Measurements from ENCODE around the gene OOSP4A. TPM values are rescaled to one million over a fixed set of nuclear protein-coding genes. Genes with fewer than 3 reads are reported as not detected.
A peak's percentile ranks its signal among the peaks of the same experiment; 100 is the strongest.

The OOSP4A gene
- total and polyA plus RNA-seq, 2 donors (not counting 1 experiment from before 2014, with no cell fraction given), result not detected

GRCh38 chr11:59954219-59954847 lies 9.5 kb upstream of the OOSP4A start:
- no peak overlapping the region for H3K4me2 ChIP-seq (ENCODE audit: extremely low read depth, insufficient read depth, low read length)

GRCh38 chr11:59957094-59957493 lies 6.7 kb upstream of the OOSP4A start:
- TF ChIP-seq, protein P1, sequence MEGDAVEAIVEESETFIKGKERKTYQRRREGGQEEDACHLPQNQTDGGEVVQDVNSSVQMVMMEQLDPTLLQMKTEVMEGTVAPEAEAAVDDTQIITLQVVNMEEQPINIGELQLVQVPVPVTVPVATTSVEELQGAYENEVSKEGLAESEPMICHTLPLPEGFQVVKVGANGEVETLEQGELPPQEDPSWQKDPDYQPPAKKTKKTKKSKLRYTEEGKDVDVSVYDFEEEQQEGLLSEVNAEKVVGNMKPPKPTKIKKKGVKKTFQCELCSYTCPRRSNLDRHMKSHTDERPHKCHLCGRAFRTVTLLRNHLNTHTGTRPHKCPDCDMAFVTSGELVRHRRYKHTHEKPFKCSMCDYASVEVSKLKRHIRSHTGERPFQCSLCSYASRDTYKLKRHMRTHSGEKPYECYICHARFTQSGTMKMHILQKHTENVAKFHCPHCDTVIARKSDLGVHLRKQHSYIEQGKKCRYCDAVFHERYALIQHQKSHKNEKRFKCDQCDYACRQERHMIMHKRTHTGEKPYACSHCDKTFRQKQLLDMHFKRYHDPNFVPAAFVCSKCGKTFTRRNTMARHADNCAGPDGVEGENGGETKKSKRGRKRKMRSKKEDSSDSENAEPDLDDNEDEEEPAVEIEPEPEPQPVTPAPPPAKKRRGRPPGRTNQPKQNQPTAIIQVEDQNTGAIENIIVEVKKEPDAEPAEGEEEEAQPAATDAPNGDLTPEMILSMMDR (conservative IDR thresholded peaks at IDR 0.05 in 1 of 2, IDR thresholded peaks at IDR 0.05 in 1 of 2; ENCODE audit: low read depth in 1 of 2, low read length in 2 of 2), result no peak
- no peak for TF ChIP-seq EZH2 (IDR thresholded peaks at IDR 0.05; ENCODE audit: low read length, missing control alignments)
- no peak overlapping the region for H3K4me3 ChIP-seq (replicated peaks in 1 of 4; ENCODE audit: control extremely low read depth in 1 of 4, insufficient read depth in 1 of 4, low read depth in 3 of 4, low read length in 4 of 4)
- no peaks in the 10 kb centered on the region for H4K20me1 ChIP-seq (ENCODE audit: control insufficient read depth, extremely low read depth, insufficient read depth, low read length)
- no peaks in the 10 kb centered on the region for H3K36me3 ChIP-seq (ENCODE audit: control insufficient read depth, insufficient read depth, low read length)
- no peaks in the 10 kb centered on the region for H3K4me1 ChIP-seq (ENCODE audit: control insufficient read depth, extremely low read depth, insufficient read depth, low read length)
- no peak overlapping the region for H3K27ac ChIP-seq (ENCODE audit: insufficient read depth, low read length)
- H3K4me2 ChIP-seq (ENCODE audit: extremely low read depth, insufficient read depth, low read length), result no peak overlapping the region
- H3K9ac ChIP-seq (ENCODE audit: insufficient read depth, low read length), result no peak overlapping the region
- no peaks in the 10 kb centered on the region for H3K79me2 ChIP-seq (ENCODE audit: control insufficient read depth, insufficient read depth, low read length)
- no peaks in the 10 kb centered on the region for H3K27me3 ChIP-seq (ENCODE audit: control insufficient read depth, insufficient read depth, low read length)
- DNase-seq (ENCODE audit: low read depth in 2 of 2), result peak in 1 of 2 donors; percentile 1
- no peak overlapping the region for H2AFZ ChIP-seq (ENCODE audit: low read length)
- H3K9me3 ChIP-seq (ENCODE audit: control insufficient read depth, insufficient read depth, low read depth, low read length), result no peaks in the 10 kb centered on the region

More at GRCh38 chr11:59954219-59954847, 9.5 kb upstream of the OOSP4A start:
- Histone ChIP-seq H3K27ac (ENCODE audit: insufficient read depth, low read length) (no peak overlapping the region), H3K36me3 (ENCODE audit: control insufficient read depth, insufficient read depth, low read length) (no peaks in the 10 kb centered on the region), H3K4me1 (ENCODE audit: control insufficient read depth, extremely low read depth, insufficient read depth, low read length) (no peaks in the 10 kb centered on the region), H2AFZ (ENCODE audit: low read length) (no peak overlapping the region), H3K4me3 (replicated peaks in 1 of 4; ENCODE audit: control extremely low read depth in 1 of 4, insufficient read depth in 1 of 4, low read depth in 3 of 4, low read length in 4 of 4) (no peak overlapping the region), H3K79me2 (ENCODE audit: control insufficient read depth, insufficient read depth, low read length) (no peaks in the 10 kb centered on the region), H3K9ac (ENCODE audit: insufficient read depth, low read length) (no peak overlapping the region), H3K9me3 (ENCODE audit: control insufficient read depth, insufficient read depth, low read depth, low read length) (no peaks in the 10 kb centered on the region), H4K20me1 (ENCODE audit: control insufficient read depth, extremely low read depth, insufficient read depth, low read length) (no peaks in the 10 kb centered on the region), H3K27me3 (ENCODE audit: control insufficient read depth, insufficient read depth, low read length) (no peaks in the 10 kb centered on the region)
- no peak for DNase-seq (ENCODE audit: low read depth in 2 of 2)
- TF ChIP-seq, protein P1 (conservative IDR thresholded peaks at IDR 0.05 in 1 of 2, IDR thresholded peaks at IDR 0.05 in 1 of 2; ENCODE audit: low read depth in 1 of 2, low read length in 2 of 2), result no peak
- no peak for TF ChIP-seq EZH2 (IDR thresholded peaks at IDR 0.05; ENCODE audit: low read length, missing control alignments)

DNA sequence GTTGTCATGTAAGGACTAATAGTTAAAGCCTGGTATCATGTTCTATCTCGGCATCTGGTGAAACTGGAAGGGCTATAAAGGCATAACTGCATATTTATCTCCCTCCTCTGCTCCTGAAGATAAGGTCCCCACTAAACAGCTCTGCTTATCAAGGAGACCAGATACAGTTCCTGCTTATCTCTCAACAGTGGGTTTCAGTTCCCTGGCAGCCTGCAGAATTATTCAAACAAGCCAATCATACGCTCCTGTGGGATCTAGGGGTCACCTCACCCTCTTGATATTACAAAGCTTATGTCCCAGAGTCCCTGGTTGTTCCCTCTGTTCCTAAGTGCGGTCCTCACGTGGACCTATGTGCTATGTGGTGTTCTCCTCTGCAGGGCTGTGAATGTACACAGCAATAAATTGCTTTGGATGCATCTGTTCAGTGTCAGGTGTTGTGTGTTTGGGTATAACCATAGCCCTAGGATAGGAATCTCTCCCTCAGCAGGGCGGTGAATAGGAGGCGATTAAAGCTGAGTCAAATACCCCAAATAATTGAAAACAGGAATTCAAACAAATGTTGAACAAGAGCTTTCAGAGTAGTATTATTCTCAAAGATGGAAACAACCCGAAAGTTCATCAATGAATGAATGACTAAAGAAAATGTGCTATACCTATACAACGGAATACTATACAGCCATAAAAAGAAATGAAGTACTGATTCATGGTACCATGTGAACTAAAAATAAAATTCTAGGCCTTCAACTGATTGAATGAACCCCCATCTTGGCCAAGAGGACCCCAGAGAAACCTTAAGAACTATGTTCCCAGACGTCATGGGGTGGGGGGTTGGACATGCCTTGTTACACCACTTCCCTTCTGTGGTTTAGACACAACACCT lies 3.1 kb upstream of the OOSP4A start:
- H3K4me1 ChIP-seq (ENCODE audit: control insufficient read depth, extremely low read depth, insufficient read depth, low read length), result no peaks in the 10 kb centered on the region
- no peaks in the 10 kb centered on the region for H3K27me3 ChIP-seq (ENCODE audit: control insufficient read depth, insufficient read depth, low read length)

More for the DNA sequence above, 3.1 kb upstream of the OOSP4A start:
- no peak overlapping the region for H3K27ac ChIP-seq (ENCODE audit: insufficient read depth, low read length)
- no peaks in the 10 kb centered on the region for H3K79me2 ChIP-seq (ENCODE audit: control insufficient read depth, insufficient read depth, low read length)
- no peak overlapping the region for H3K9ac ChIP-seq (ENCODE audit: insufficient read depth, low read length)
- DNase-seq (ENCODE audit: low read depth in 2 of 2), result no peak
- no peaks in the 10 kb centered on the region for H3K36me3 ChIP-seq (ENCODE audit: control insufficient read depth, insufficient read depth, low read length)
- no peak overlapping the region for H3K4me3 ChIP-seq (replicated peaks in 1 of 4; ENCODE audit: control extremely low read depth in 1 of 4, insufficient read depth in 1 of 4, low read depth in 3 of 4, low read length in 4 of 4)
- no peak overlapping the region for H3K4me2 ChIP-seq (ENCODE audit: extremely low read depth, insufficient read depth, low read length)
- H3K9me3 ChIP-seq (ENCODE audit: control insufficient read depth, insufficient read depth, low read depth, low read length), result no peaks in the 10 kb centered on the region
- no peak overlapping the region for H2AFZ ChIP-seq (ENCODE audit: low read length)
- no peak for TF ChIP-seq EZH2 (IDR thresholded peaks at IDR 0.05; ENCODE audit: low read length, missing control alignments)
- TF ChIP-seq, protein P1 (conservative IDR thresholded peaks at IDR 0.05 in 1 of 2, IDR thresholded peaks at IDR 0.05 in 1 of 2; ENCODE audit: low read depth in 1 of 2, low read length in 2 of 2), result no peak
- no peaks in the 10 kb centered on the region for H4K20me1 ChIP-seq (ENCODE audit: control insufficient read depth, extremely low read depth, insufficient read depth, low read length)

Measured in fibroblast of lung (primary cell).